OCI-M2 (cell line): ENCODE data around the gene OTUD3.
"Not testable (repeated sequence)": the region's sequence is repeated elsewhere in the genome, so short reads cannot be mapped to it uniquely, and the experiment has no call there.

Experiments
- DNase-seq: peaks from one replicate; lab custom pipeline; 2025; ENCODE audit not compliant: unreplicated experiment; lab: John Stamatoyannopoulos, UW

OTUD3 gene

DNA sequence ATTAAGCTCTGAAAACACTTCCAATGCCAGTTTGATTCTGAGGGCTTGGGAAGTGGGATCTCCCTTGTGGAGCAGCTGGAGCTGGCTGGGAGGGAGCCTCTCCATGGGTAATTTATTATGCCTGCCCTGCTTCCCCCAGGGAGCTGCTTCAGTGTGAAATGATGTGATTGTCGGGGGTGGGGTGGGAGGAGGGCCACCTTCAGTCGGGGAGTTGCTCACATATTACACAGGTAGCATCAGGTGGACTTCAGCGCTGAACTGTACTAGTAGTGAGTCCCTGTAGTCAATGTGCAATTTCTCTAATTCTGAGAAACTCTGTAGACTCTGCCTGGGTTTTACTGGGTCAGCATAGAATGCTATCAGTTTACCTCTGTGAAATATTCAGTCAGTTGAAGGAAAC, 28.5 kb downstream of the OTUD3 start:
- DNase-seq: no peak

DNA sequence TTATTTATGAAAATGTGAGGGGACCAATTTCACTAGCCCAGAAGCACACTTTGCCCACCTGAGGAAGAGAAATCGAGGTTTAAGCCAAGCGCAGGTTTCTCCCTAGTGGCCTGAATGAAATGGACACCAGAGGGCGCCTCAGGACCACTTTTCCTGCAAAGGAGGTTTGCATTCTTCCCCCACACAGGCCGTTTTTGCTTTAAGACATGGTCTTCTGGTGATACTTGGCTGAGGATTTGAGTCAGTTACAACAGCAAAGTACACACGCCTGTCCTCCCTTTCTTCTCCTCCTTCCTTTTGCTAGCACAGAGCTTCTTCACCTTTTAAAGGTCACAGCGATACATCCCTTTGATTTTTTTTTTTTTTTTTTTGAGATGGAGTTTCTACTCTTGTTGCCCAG, 35.9 kb downstream of the OTUD3 start:
- DNase-seq: peak; percentile 21

DNA sequence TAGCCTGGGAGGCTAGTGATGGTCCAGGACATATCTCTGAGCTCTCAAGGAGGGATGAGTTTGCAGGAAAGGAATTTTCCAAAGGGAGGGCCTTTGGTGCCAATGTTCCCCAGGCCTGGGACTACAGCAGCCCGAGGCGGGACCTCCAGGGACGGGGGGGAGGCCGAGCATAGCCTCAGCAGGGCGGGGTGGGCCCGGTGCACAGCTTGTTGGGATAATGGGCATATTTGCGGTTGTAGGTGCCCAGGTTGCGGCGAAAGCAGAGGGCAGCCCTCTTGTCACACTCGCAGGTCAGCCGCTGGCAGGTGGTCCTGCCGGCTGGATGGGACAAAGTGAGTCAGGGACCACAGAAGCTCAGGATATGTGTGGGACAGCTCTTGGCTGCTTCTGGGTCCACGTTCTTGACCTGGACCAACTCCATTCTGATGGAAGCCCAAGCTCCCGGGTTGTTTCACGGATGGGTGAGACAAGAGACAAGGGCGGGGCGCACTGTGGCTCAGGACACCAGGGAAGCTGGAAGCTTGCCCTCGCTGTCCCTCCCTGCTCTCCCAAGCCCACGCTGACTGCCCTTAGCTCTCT, 38.0 kb downstream of the OTUD3 start:
- DNase-seq: no peak

DNA sequence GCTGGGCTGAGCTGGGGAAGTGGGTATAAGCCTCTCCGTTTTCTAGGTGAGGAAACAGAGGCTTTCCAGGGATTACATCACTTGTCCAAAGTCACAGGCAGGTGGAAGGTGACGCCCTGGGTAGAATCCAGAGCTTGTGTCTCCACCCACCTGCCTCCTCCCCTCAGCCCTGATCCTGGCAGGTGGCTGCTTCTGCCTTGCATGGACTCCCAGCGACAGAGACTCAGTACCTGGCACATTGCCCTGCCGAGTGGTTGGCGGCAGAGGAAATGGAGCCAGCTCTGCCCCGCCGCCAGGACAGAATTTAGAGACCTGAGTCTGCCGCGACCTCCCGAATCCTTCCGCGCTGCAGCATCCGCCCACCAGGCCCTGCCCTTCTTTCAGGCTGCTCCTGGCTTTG, 39.1 kb downstream of the OTUD3 start:
- no peak for DNase-seq

DNA sequence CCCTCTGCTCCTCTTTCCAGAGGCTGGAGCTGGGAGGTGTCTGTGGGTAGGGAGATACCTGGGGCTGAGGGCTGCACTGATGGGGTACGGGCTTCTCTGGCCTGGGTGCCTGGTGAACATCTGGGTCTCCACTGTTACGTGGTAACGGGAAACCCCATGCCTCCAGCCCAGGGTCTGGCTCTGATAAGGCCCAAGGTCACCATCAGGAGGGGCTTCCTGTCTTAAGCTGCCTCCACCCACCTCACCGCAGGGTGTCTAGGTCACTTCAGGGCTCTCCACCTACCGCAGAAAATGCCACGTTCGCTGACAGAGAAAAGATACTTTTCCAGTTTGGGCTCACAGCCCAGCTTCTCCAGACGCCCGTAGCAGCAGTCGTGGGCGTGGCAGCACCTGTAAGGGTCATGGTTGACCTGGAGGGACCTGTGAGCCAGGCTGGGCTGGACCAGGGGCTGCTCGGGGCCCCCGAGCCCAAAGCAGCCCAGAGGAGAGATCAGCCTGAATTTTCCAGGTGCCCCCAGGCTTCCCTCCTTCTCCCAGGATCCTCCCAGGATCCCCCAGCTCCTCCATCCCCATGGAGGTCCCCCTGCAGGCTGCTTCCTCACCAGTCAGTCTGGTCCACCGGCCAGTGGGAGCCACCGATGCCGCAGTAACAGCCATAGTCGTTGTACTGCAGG, 40.0 kb downstream of the OTUD3 start:
- DNase-seq: no peak

DNA sequence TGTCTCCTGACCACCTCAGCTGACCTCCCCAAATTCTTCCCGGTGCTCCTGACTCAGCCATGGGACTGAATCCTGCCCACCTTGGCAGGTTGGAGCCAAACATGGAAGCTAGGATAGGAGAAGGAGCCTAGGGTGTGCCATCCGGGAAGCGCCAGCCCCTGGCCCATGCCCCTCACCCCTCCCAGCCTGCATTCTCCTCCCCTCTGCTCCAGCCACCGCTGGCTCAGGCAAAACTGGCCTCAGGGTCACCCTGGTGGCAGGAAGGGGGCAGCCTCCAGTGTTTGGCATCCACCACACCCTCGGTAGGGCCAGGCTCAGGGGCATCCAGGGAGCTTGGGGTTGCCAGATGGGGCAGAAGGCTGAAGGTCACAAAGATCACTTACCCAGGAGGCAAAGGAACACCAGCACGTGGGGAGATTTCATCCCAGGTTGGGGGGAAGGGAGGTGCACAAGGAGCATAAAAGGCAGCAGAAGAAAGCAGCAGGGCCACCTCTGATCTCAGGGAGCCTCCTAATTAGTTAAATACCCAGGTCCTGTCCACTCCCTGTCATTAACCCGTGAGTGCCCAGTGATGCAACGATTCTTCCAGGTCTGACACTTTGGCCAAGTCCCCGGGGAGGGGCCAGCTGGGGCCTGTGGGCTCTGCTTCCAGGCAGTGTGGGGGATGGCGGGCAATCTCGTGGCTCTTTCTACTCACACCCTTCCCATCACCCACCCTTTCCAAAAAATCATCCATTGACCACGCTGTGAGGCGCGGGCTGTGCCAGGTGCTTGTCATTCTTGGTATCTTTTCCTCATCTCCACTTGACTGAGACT, 41.1 kb downstream of the OTUD3 start, which contains the start of gene PLA2G2E:
TSS of gene PLA2G2E (minus strand) at position 481 of the 816 bp plus-strand sequence. CDS start at position 423, 58 bp downstream.
- no peak for DNase-seq

DNA sequence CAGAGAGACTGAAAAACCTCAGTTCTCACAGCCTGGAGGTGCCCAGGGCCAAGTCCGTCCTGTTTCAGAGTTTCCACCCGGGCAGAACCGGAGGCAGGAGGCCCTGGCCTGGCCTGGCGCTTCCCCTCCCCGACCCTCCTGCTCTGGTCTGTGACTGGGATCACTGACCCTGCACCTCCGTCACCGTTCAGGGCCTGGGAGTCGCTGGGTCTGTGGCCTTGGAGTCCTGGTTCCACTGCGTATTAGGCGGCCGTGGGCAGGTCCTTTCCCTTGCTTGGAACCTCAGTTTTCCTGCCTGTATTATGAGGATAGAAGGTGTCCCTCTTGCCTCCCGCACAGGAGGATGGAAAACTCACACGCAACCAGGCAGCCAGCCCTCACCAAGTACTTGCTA, 41.8 kb downstream of the OTUD3 start:
- no peak for DNase-seq

DNA sequence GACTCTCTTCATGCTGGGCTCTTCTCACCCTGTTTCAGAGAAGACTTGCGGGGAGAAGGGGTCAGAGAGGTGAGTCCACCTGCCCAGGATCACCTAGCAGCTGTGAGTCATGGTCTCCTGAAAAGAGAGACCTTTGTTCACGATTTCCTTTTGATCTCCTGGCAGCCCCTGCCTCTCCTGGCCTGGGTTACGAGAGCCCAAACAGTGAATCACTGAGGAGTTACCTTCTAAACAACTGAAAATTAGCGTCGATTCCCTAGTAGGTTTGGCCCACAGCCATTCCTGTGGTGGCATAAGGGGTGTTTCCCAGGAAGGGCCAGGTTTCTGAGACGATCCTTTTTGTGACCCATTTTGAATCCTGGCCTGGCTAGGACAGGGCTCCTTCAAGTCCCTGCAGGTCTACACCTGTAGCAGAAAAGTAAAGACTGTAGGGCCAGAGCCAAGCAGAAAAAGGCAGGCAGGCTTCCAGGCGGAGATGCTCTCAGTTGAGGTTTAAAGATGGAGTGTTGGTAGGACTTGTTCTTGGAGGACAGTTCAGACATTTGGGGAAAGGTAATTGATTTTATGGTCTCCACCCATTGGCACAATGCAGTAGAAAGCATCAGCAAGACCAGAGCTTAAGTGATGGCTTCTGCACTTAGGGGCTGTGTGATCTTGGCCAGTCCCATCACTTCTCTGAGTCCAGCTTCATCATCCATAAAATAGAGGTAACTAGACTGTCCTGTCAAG, 43.3 kb downstream of the OTUD3 start:
- DNase-seq: no peak

DNA sequence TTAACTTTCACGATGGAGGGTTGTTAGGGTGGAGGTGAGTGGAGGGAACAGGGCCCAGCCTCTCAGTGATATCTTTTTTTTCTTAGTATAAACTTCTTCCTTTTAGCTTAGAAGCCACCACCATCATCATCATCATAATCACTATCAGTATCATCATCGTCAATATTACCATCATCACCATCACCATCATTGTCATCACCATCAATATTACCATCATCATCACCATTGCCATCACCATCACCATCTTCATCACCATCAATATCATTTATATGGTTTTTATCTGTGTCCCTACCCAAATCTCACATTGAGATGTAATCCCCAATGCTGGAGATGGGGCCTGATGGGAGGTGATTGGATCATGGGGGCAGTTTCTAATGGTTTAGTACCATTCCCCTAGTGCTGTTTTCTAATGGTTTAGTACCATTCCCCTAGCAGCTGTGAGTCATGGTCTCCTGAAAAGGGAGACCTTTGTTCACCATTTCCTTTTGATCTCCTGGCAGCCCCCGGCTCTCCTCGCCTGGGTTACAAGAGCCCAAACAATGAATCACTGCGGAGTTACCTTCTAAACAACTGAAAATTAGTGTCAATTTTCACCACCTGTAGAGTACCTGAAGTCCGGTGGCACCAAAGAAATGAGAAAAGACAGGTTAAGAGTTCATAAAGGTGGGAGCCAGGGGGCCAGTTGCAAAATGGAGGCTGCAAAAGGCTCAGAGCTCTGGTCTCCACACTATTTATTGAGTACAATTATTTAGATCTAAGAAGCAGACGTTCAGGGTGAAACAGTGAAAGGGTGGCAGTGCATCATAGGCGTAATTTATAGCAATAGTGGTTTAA, 44.3 kb downstream of the OTUD3 start:
- no peak for DNase-seq

DNA sequence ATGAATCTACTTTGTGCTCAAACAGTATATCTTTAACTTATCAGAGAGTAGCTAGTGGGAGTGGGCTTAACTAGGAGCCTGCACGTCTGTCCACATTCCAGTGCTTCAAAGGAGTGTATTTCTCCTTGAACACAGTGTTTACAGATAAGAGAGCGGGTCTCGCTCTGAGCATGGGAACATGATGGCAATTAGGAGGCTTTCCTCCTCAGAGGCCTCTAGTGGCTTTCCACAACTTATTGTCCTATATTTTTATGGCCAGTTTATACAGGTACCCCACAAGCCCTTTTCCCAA, 44.9 kb downstream of the OTUD3 start:
- DNase-seq: not testable (repeated sequence)

DNA sequence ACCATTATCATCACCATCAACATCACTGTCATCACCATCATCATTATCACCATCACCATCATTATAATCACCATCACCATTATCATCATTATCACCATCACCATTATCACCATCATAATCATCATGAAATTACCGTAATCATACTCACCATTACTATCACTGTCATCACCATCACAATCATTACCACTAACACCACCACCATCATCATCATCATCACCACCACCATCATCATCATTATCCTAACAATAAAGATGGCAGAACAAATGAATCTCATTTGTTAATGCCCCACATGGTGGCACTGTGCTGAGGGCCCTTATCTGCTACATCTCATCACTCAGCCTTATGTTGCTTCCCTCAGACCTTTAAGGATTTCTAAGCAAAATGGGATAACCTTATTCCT, 50.7 kb downstream of the OTUD3 start:
- no peak for DNase-seq

DNA sequence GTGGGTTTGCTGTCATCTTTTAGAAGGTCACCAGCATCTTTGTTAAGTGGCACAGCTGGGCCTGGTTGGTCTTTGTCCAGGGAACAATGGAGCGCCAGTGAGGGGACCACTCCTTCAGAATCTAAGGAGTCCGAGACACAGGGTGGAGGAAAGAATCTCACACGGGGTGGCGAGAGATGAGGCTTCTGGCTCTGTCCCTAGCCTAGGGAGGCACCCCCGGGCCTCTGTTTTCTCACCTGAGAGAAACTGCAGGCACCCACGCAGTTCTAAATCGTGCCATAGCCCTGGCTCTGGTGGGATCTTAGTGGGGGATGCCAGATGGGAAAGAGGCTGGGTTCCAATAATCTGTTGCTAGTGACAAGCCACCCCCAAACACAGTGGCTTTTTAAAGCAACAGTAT, 52.1 kb downstream of the OTUD3 start:
- no peak for DNase-seq

DNA sequence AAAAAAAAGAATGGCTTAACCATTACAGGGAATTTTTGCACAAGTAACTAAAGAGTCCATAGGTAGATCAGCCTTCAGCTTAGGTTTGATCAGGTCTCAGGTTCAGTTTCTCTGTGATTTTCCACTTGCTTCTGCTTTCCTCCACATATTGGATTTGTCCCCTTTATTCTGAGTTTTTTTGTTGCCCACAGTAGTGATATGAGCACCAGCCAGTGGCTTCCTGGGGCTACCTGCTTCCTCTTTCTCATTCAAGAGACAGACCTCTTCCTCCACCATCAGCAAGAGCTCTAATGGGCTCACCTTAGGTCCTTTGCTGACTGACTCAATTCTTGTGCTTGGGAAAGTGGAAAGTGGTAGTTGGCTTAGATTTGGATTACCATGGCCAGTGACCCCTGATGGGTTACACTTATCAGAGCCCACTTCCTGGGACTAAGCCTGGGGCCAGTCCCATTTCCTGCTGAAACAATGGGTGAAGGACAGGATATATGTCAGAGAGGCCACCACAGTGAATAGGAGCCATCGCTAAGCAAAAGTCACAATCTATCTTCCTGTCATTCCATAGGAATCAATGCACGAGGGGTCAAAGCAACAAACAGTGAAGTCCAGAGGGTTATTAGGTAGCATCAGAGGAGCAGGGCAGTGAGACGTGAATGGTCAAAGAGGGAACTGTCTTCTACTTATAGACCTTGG, 54.0 kb downstream of the OTUD3 start:
- no peak for DNase-seq

DNA sequence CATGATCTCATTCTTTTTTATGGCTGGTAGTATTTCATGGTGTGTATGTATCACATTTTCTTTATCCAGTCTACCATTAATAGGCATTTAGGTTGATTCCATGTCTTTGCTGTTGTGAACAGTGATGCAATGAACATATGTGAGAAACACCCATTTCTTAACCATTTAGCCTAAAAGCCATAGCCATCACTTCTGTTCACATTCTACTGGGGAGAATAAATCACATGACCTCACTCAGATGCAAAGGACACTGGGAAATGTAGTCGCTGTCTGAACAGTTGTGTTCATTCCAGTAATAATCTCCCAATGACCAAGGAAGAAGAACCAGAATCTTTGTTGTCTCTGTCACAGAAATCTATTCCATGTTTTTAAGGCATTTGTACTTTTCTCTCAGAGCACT, 56.3 kb downstream of the OTUD3 start:
- no peak for DNase-seq

DNA sequence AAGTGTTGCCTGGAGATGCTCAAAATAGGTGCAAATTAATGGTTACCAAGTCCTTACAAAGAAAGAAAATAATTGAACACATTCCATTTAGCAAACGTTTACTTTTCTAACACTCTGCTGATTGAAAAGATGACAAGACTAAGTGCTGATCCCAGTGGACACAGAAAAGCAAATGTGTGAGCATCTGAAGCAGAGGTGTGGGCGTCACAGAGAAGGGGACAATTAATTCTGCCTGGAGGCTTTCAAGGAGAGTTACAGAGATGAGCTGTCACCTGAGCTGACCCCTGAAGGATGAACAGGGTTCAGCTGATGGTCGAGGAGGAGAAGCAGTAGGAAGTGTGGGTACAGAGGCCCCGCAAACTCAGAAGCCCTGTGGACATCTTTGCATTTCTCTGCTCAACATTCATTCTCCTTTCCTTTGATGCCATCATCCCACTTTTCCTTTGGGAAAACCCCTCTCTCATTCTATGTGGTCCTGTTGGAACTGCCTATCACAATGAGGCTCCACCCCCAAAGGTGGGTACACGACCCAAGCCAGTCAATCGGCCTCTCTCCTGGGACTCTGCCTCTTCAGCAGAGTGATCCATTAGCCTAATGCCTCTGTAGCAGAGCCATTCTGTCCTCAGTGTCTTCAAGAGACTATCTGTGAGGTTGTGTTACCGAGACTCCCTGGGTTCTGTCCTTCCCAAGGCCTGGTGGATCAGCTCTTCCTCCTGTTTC, 58.5 kb downstream of the OTUD3 start:
- no peak for DNase-seq

DNA sequence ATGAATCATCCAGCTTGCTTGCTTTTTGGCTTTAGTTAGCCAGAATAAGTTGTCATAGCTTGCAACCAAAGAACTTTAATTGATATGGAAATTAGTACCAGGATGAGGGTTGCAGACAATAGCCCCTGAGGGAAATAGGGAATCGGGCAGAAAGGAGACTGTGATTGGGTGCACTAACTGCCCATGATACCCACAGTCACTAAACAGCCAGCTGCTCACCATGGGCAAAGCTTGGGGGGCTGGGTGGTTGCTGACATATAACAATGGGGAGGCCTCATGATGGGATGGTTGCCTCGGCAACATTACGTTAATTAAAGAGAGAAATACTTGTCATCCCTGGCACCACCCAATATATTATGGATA, 59.0 kb downstream of the OTUD3 start:
- no peak for DNase-seq

DNA sequence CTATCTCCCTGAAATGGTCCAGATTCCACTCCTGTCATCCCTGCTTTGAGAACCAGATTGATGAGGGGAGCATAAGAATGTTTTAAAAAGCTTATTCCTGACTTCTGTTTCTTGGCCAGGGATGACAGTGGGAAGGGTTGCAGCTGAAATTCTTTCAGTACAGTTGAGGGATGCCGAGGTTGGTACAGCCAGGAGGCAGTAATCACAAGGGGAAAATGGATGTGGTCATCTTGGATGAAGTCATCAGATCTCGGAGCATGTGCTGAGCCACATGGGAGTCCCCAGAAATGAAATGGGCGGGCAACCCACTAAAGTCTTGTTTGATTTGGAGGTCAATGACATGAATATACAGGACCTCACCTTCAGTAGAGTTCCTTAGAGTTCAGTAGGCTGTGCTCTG, 59.9 kb downstream of the OTUD3 start:
- DNase-seq: no peak

DNA sequence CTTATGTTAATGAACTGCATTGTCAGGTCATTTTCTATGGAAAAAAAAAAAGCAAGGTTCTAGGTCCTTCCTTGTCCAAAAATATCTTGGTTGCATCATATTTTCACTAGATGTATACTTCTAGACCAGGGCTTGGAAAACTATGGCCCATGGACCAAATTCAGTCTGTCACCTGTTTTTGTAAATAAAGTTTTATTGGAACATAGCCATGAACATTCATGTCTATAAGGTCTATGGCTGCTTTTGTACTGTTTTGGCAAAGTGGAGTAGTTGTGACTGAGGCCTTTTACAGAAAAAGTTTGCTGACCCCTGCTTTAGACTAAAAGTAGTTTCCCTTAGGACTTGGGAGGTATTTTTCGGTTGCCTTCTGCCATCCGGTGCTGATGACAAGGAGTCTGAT, 60.5 kb downstream of the OTUD3 start:
- no peak for DNase-seq

DNA sequence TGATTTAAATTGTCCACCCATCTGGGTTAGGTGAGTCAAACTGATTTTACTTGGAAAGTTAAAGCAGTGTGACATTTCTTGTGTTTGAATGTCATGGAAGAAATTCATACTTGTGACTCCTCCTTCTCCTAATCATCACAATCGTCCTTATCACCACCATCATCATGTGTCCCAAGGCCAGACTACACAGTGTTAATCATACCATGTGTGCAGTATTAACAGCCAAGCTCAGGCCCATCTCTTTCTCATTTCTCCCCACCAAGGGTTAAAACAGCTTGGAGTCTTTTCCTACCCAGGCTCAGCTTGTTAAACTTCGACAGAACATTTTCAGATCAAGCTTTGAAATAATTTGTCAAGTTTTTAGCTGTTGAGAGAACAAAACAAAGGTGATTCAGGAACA, 63.7 kb downstream of the OTUD3 start:
- no peak for DNase-seq

DNA sequence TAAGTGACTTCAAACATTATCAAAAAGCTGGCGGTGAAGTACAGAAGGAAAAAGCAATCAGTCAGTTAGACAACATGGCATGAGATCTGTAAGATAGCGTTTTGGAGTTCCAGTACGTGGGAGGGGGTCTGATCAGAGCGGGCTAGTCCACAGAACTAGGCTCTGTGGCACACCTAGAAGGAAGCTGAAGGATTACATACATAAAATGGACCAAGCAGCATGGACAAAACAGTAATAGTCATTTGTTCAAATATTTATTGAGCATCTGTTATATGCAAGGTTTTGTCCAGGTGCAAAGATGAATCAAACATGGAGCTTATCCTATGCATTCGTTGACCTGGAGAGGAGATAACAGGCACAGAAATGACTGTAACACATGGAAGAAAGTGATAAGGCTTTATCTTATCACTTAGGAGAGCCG, 64.1 kb downstream of the OTUD3 start:
- no peak for DNase-seq
